PC-3 (cell line): Measurements from ENCODE around the gene SEC31B.

ENCODE experiments used
- CTCF ChIP-seq: fragments of 300-600 bp; sonication (generic); conservative IDR thresholded peaks from 2 replicates; pipeline ENCODE4 v1.5.1; 2017; ENCODE audit warnings: antibody characterized with exemption, low read depth, mild to moderate bottlenecking, low read length
- EZH2 ChIP-seq: fragments of 300-600 bp; sonication (generic); IDR thresholded peaks from one replicate; pipeline ENCODE4 v1.6.1; 2017; ENCODE audit warnings: antibody characterized with exemption, mild to moderate bottlenecking, low read length; ENCODE audit not compliant: unreplicated experiment
- EZH2phosphoT487 ChIP-seq: fragments of 300-600 bp; sonication (generic); IDR thresholded peaks from 2 replicates; pipeline ENCODE4 v1.6.1; 2018; ENCODE audit warnings: mild to moderate bottlenecking, antibody characterized with exemption, low read length, borderline replicate concordance

DNA sequence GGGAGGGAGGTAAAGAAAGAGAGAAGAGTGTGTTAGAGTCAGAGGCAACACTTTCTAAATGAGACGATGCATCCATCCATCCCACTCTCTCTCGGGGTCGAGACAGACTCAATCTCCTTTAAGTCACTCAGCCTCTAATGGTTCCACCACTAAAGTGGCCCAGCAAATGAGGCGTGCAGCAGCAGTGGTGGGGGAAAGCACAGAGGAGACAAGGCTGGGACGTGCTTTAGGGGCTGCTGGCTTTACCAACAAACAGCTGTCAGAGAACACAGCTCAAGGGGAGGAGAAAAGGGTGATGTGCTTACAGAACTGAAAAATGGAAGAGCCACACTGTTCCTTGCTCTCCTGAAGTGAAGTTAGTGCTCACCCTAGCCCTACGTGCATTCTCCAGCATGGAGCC, 4.5 kb upstream of the SEC31B start:
- TF ChIP-seq CTCF (no peak), EZH2 (no peak), EZH2phosphoT487 (no peak)
